Measurements from ENCODE around the gene CNTFR.

- no peak for TF ChIP-seq CTCF (conservative IDR thresholded peaks at IDR 0.05; ENCODE audit: low read length)
- no peak for TF ChIP-seq EZH2phosphoT487 (IDR thresholded peaks at IDR 0.05; ENCODE audit: borderline replicate concordance, low read depth, low read length)
Measured at GRCh38 chr9:34560599-34561214, 28.8 kb downstream of the CNTFR start.

All from OCI-LY7 (cell line).